OCI-LY7 (cell line): Measurements from ENCODE around the gene RRP9. TPM values are rescaled to one million over a fixed set of nuclear protein-coding genes. Genes with fewer than 3 reads are reported as not detected.

Source experiments
- BruUV-seq: library from RNA; stranded (reverse); fragments of 400-500 nt; replicated peaks from 2 replicates; lab custom pipeline; 2021; lab: Mats Ljungman, UMichigan
- CTCF ChIA-PET: fragments of 300-600 bp; sonication (Branson Sonifier 250); formaldehyde crosslinking; loops from one replicate; lab custom pipeline; 2022; ENCODE audit warnings: antibody characterized with exemption; ENCODE audit not compliant: unreplicated experiment; lab: Charles Lee
- POLR2A ChIA-PET: fragments of 300-600 bp; sonication (Branson Sonifier 250); formaldehyde crosslinking; loops from one replicate; lab custom pipeline; 2022; ENCODE audit warnings: antibody characterized with exemption; lab: Charles Lee
- DNase-seq: peaks from one replicate; pipeline ENCODE4 v3.0.0-alpha.2; 2015; ENCODE audit warnings: low spot score
- H2AFZ ChIP-seq: fragments of 200-600 bp; sonication (generic), shearing (Covaris generic); 2 replicates; pipeline ENCODE4 v1.6.1; 2014; ENCODE audit warnings: mild to moderate bottlenecking, antibody characterized with exemption, low read length, moderate library complexity
- H3K27ac ChIP-seq: fragments of 200-600 bp; sonication (generic); 2 replicates; pipeline ENCODE4 v1.5.1; 2014; ENCODE audit warnings: mixed run types, low read depth, mild to moderate bottlenecking, moderate library complexity, low read length, inconsistent platforms; ENCODE audit not compliant: poor library complexity, severe bottlenecking
- H3K36me3 ChIP-seq: fragments of 200-600 bp; sonication (generic); 2 replicates; pipeline ENCODE4 v1.6.1; 2014; ENCODE audit warnings: mild to moderate bottlenecking, antibody characterized with exemption, low read length, moderate library complexity, mixed read lengths; ENCODE audit not compliant: insufficient read depth
- H3K4me1 ChIP-seq: fragments of 200-600 bp; sonication (generic); 2 replicates; pipeline ENCODE4 v1.5.1; 2014; ENCODE audit warnings: mild to moderate bottlenecking, low read length; ENCODE audit not compliant: insufficient read depth, poor library complexity, severe bottlenecking
- H3K4me2 ChIP-seq: fragments of 200-600 bp; sonication (generic); 2 replicates; pipeline ENCODE4 v1.6.1; 2014; ENCODE audit warnings: mild to moderate bottlenecking, low read length
- H3K4me3 ChIP-seq: fragments of 200-600 bp; sonication (generic); 2 replicates; pipeline ENCODE4 v1.5.1; 2014; ENCODE audit warnings: mild to moderate bottlenecking, low read depth, low read length; ENCODE audit not compliant: poor library complexity, severe bottlenecking
- H3K79me2 ChIP-seq: fragments of 200-600 bp; sonication (generic); 2 replicates; pipeline ENCODE4 v1.6.1; 2016; ENCODE audit warnings: low read depth, mild to moderate bottlenecking, low read length, moderate library complexity, mixed read lengths; ENCODE audit not compliant: insufficient read depth
- H3K9me2 ChIP-seq: fragments of 200-600 bp; sonication (generic); 2 replicates; pipeline ENCODE4 v1.6.1; 2016; ENCODE audit warnings: mild to moderate bottlenecking, low read length, mixed read lengths; ENCODE audit not compliant: insufficient read depth
- H3K9me3 ChIP-seq: fragments of 200-600 bp; sonication (generic); 2 replicates; pipeline ENCODE4 v1.6.1; 2014; ENCODE audit warnings: mild to moderate bottlenecking, mixed run types, low read length, mixed read lengths
- H4K20me1 ChIP-seq: fragments of 200-600 bp; sonication (generic); 2 replicates; pipeline ENCODE4 v1.6.1; 2014; ENCODE audit warnings: mild to moderate bottlenecking, antibody characterized with exemption, low read length, moderate library complexity, mixed read lengths; ENCODE audit not compliant: insufficient read depth
- CTCF ChIP-seq: fragments of 200-600 bp; sonication (generic); conservative IDR thresholded peaks from 2 replicates; pipeline ENCODE4 v1.5.1; 2014; ENCODE audit warnings: mild to moderate bottlenecking, antibody characterized with exemption, low read length, moderate library complexity, mixed read lengths
- EZH2phosphoT487 ChIP-seq: fragments of 200-600 bp; sonication (generic); IDR thresholded peaks from 2 replicates; pipeline ENCODE4 v1.6.1; 2018; ENCODE audit warnings: low read depth, borderline replicate concordance, mild to moderate bottlenecking, mixed run types, antibody characterized with exemption, low read length, moderate library complexity, mixed read lengths
- intact Hi-C: fragments of 100-400 bp; cut with micrococcal nuclease; formaldehyde crosslinking; loops from one replicate; pipeline ENCODE4 v1.10.0; 2022; ENCODE audit not compliant: unreplicated experiment
- small RNA-seq: library from RNA; depleted of rRNA; stranded (forward); fragments of <200 nt; gene quantifications from one replicate; pipeline ENCODE3, GENCODE V24; 2014
- total RNA-seq, 2 experiments: library from RNA; depleted of rRNA in 1 of 2; stranded (reverse); fragments of >200 nt in 1 of 2; shearing (Covaris generic) in 1 of 2; gene quantifications; 2 replicates each; pipeline ENCODE4 v1.2.3, GENCODE V29; 2014 to 2022

RRP9 gene
- total RNA-seq, 2 experiments from 2014 or later, result 34.4 to 41.1 TPM

GRCh38 chr3:51887620-51888019 lies 54.1 kb downstream of the RRP9 start:
- no peaks in the 10 kb centered on the region for H3K4me1 ChIP-seq
- H3K4me3 ChIP-seq, result no peak overlapping the region
- H2AFZ ChIP-seq, result no peak overlapping the region
- H3K4me2 ChIP-seq, result no peak overlapping the region
- BruUV-seq, result no TSS peak
- no peaks in the 10 kb centered on the region for H3K36me3 ChIP-seq
- POLR2A ChIA-PET, result no interaction called here
- intact Hi-C loops, result no loop called here
- no peak overlapping the region for H3K27ac ChIP-seq
- H3K9me2 ChIP-seq, result no peaks in the 10 kb centered on the region
- no peak for DNase-seq
- no peaks in the 10 kb centered on the region for H3K79me2 ChIP-seq
- CTCF ChIA-PET, result no interaction called here
- TF ChIP-seq CTCF (no peak), EZH2phosphoT487 (no peak)
- no peaks in the 10 kb centered on the region for H3K9me3 ChIP-seq
- H4K20me1 ChIP-seq, result no peaks in the 10 kb centered on the region

- BruUV-seq, result no TSS peak
- H3K27ac ChIP-seq, result no peak overlapping the region
- H3K4me1 ChIP-seq, result no peaks in the 10 kb centered on the region
- intact Hi-C loops, result no loop called here
- H3K4me3 ChIP-seq, result no peak overlapping the region
- TF ChIP-seq CTCF (no peak), EZH2phosphoT487 (no peak)
- H3K4me2 ChIP-seq, result no peak overlapping the region
- H4K20me1 ChIP-seq, result no peaks in the 10 kb centered on the region
- H3K79me2 ChIP-seq, result no peaks in the 10 kb centered on the region
- no peak for DNase-seq
- POLR2A ChIA-PET, result no interaction called here
- H3K9me2 ChIP-seq, result no peaks in the 10 kb centered on the region
- H2AFZ ChIP-seq, result no peak overlapping the region
- no peaks in the 10 kb centered on the region for H3K36me3 ChIP-seq
- CTCF ChIA-PET, result no interaction called here
- no peaks in the 10 kb centered on the region for H3K9me3 ChIP-seq
Measured at GRCh38 chr3:51886447-51886846, 55.3 kb downstream of the RRP9 start.

Small RNA genes within 50 kb of the gene (small RNA-seq; reads per million reads assigned to genes)
- not detected for gene AC115284.1

Other genes starting within 250 kb of the RRP9 start
- gene GRM2, start 234.8 kb downstream of the RRP9 start, total RNA-seq (2014; rRNA removed; shearing (Covaris generic)), result 0.06 and 0.28 TPM in 2 replicates
- 0.11 and 0.29 TPM in 2 replicates for gene GRM2, start 234.8 kb downstream of the RRP9 start, total RNA-seq (2022)
- gene IQCF6, start 162.7 kb downstream of the RRP9 start, total RNA-seq (2014; rRNA removed; shearing (Covaris generic)), result not detected in 2 replicates
- not detected in 2 replicates for gene IQCF6, start 162.7 kb downstream of the RRP9 start, total RNA-seq (2022)
- not detected in 2 replicates for gene IQCF2, start 80.3 kb downstream of the RRP9 start, total RNA-seq (2014; rRNA removed; shearing (Covaris generic))
- gene IQCF2, start 80.3 kb downstream of the RRP9 start, total RNA-seq (2022), result not detected in 2 replicates
- not detected in 2 replicates for gene IQCF5, start 66.3 kb downstream of the RRP9 start, total RNA-seq (2014; rRNA removed; shearing (Covaris generic))
- not detected in 2 replicates for gene IQCF5, start 66.3 kb downstream of the RRP9 start, total RNA-seq (2022)
- gene IQCF1, start 38.6 kb downstream of the RRP9 start, total RNA-seq (2014; rRNA removed; shearing (Covaris generic)), result not detected in 2 replicates
- gene IQCF1, start 38.6 kb downstream of the RRP9 start, total RNA-seq (2022), result not detected in 2 replicates
- 8.1 and 11.9 TPM in 2 replicates for gene PARP3, start 459 bp upstream of the RRP9 start, total RNA-seq (2014; rRNA removed; shearing (Covaris generic))
- 11.0 and 12.0 TPM in 2 replicates for gene PARP3, start 459 bp upstream of the RRP9 start, total RNA-seq (2022)
- not detected in 2 replicates for gene GPR62, start 13.5 kb upstream of the RRP9 start, total RNA-seq (2014; rRNA removed; shearing (Covaris generic))
- not detected in 2 replicates for gene GPR62, start 13.5 kb upstream of the RRP9 start, total RNA-seq (2022)
- gene PCBP4, start 25.6 kb upstream of the RRP9 start, total RNA-seq (2014; rRNA removed; shearing (Covaris generic)), result 1.4 and 2.0 TPM in 2 replicates
- 12.5 and 14.4 TPM in 2 replicates for gene PCBP4, start 25.6 kb upstream of the RRP9 start, total RNA-seq (2022)
- gene ABHD14B, start 32.1 kb upstream of the RRP9 start, total RNA-seq (2014; rRNA removed; shearing (Covaris generic)), result 11.3 and 16.1 TPM in 2 replicates
- 40.1 and 41.4 TPM in 2 replicates for gene ABHD14B, start 32.1 kb upstream of the RRP9 start, total RNA-seq (2022)
- 3.7 and 7.5 TPM in 2 replicates for gene ABHD14A, start 33.2 kb upstream of the RRP9 start, total RNA-seq (2014; rRNA removed; shearing (Covaris generic))
- gene ABHD14A, start 33.2 kb upstream of the RRP9 start, total RNA-seq (2022), result 8.9 and 10.5 TPM in 2 replicates
- 0.54 and 3.3 TPM in 2 replicates for gene ACY1, start 41.6 kb upstream of the RRP9 start, total RNA-seq (2014; rRNA removed; shearing (Covaris generic))
- 4.0 and 5.6 TPM in 2 replicates for gene ACY1, start 41.6 kb upstream of the RRP9 start, total RNA-seq (2022)
- 1,739 and 1,781 TPM in 2 replicates for gene RPL29, start 54.0 kb upstream of the RRP9 start, total RNA-seq (2014; rRNA removed; shearing (Covaris generic))
- 1,513 and 1,535 TPM in 2 replicates for gene RPL29, start 54.0 kb upstream of the RRP9 start, total RNA-seq (2022)
- 8.4 and 11.4 TPM in 2 replicates for gene DUSP7, start 114.7 kb upstream of the RRP9 start, total RNA-seq (2014; rRNA removed; shearing (Covaris generic))
- gene DUSP7, start 114.7 kb upstream of the RRP9 start, total RNA-seq (2022), result 13.5 and 14.4 TPM in 2 replicates
- 34.5 and 40.0 TPM in 2 replicates for gene POC1A, start 212.5 kb upstream of the RRP9 start, total RNA-seq (2014; rRNA removed; shearing (Covaris generic))
- gene POC1A, start 212.5 kb upstream of the RRP9 start, total RNA-seq (2022), result 41.0 and 46.2 TPM in 2 replicates